OCI-LY3 (cell line): ENCODE measurements around the gene NODAL.

Experiments
- H2AFZ ChIP-seq: fragments of 200-600, 300-600 bp; shearing (Covaris generic); 2 replicates; pipeline ENCODE4 v1.6.0; 2014; ENCODE audit warnings: antibody characterized with exemption, low read depth, low read length
- H3K27ac ChIP-seq: fragments of 200-600, 300-600 bp; sonication (generic); 2 replicates; pipeline ENCODE4 v1.5.1; 2014; ENCODE audit warnings: mild to moderate bottlenecking, low read length, moderate library complexity, mixed read lengths
- H3K27me3 ChIP-seq: fragments of 200-600, 300-600 bp; sonication (generic); 2 replicates; pipeline ENCODE4 v1.6.1; 2014; ENCODE audit warnings: low read depth, low read length, mixed read lengths
- H3K36me3 ChIP-seq: fragments of 200-600, 300-600 bp; sonication (generic); replicated peaks from 2 replicates; pipeline ENCODE3; 2014; ENCODE audit warnings: low read depth, low read length, mixed read lengths
- H3K4me1 ChIP-seq: fragments of 300-600, 200-600 bp; sonication (generic); 2 replicates; pipeline ENCODE4 v1.6.1; 2014; ENCODE audit warnings: low read length, mixed read lengths
- H3K4me2 ChIP-seq: fragments of 200-600, 300-600 bp; sonication (generic); 2 replicates; pipeline ENCODE4 v1.6.1; 2014; ENCODE audit warnings: low read length, mixed read lengths
- H3K4me3 ChIP-seq: fragments of 300-600, 200-600 bp; sonication (generic); 2 replicates; pipeline ENCODE4 v1.5.1; 2014; ENCODE audit warnings: antibody characterized with exemption, mild to moderate bottlenecking, low read length, moderate library complexity
- H3K79me2 ChIP-seq: fragments of 300-600, 200-600 bp; shearing (Covaris generic); 2 replicates; pipeline ENCODE4 v1.6.1; 2014; ENCODE audit warnings: mild to moderate bottlenecking, low read length, mixed read lengths
- H3K9ac ChIP-seq: fragments of 300-600, 200-600 bp; shearing (Covaris generic); 2 replicates; pipeline ENCODE4 v1.6.0; 2014; ENCODE audit warnings: mild to moderate bottlenecking, low read length, moderate library complexity
- H3K9me3 ChIP-seq: fragments of 200-600, 300-600 bp; shearing (Covaris generic); 2 replicates; pipeline ENCODE4 v1.6.1; 2014; ENCODE audit warnings: low read length, mixed read lengths; ENCODE audit not compliant: insufficient read depth
- H4K20me1 ChIP-seq: fragments of 200-600, 300-600 bp; sonication (generic); 2 replicates; pipeline ENCODE4 v1.6.1; 2016; ENCODE audit warnings: low read length, mixed read lengths; ENCODE audit not compliant: insufficient read depth
- EZH2phosphoT487 ChIP-seq: fragments of 200-600 bp; shearing (Covaris generic); IDR thresholded peaks from 2 replicates; pipeline ENCODE4 v1.6.1; 2018; ENCODE audit warnings: antibody characterized with exemption, mixed run types, low read depth
- TF ChIP-seq, protein P1 (sequence below): fragments of 200-600, 300-600 bp; sonication (generic); IDR thresholded peaks from 2 replicates; pipeline ENCODE4 v1.5.1; 2014; ENCODE audit warnings: antibody characterized with exemption, low read length, low read depth

NODAL gene

GRCh38 chr10:70437721-70438120, 3.8 kb downstream of the NODAL start:
- Histone ChIP-seq H3K79me2 (no peaks in the 10 kb centered on the region), H4K20me1 (no peaks in the 10 kb centered on the region), H3K9me3 (no peaks in the 10 kb centered on the region), H3K27ac (no peak overlapping the region), H2AFZ (no peak overlapping the region), H3K9ac (no peak overlapping the region), H3K36me3 (no peaks in the 10 kb centered on the region), H3K4me3 (no peak overlapping the region), H3K4me2 (no peak overlapping the region), H3K27me3 (no peaks in the 10 kb centered on the region), H3K4me1 (no peaks in the 10 kb centered on the region)
- TF ChIP-seq, protein P1, sequence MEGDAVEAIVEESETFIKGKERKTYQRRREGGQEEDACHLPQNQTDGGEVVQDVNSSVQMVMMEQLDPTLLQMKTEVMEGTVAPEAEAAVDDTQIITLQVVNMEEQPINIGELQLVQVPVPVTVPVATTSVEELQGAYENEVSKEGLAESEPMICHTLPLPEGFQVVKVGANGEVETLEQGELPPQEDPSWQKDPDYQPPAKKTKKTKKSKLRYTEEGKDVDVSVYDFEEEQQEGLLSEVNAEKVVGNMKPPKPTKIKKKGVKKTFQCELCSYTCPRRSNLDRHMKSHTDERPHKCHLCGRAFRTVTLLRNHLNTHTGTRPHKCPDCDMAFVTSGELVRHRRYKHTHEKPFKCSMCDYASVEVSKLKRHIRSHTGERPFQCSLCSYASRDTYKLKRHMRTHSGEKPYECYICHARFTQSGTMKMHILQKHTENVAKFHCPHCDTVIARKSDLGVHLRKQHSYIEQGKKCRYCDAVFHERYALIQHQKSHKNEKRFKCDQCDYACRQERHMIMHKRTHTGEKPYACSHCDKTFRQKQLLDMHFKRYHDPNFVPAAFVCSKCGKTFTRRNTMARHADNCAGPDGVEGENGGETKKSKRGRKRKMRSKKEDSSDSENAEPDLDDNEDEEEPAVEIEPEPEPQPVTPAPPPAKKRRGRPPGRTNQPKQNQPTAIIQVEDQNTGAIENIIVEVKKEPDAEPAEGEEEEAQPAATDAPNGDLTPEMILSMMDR = no peak
- no peak for TF ChIP-seq EZH2phosphoT487

DNA sequence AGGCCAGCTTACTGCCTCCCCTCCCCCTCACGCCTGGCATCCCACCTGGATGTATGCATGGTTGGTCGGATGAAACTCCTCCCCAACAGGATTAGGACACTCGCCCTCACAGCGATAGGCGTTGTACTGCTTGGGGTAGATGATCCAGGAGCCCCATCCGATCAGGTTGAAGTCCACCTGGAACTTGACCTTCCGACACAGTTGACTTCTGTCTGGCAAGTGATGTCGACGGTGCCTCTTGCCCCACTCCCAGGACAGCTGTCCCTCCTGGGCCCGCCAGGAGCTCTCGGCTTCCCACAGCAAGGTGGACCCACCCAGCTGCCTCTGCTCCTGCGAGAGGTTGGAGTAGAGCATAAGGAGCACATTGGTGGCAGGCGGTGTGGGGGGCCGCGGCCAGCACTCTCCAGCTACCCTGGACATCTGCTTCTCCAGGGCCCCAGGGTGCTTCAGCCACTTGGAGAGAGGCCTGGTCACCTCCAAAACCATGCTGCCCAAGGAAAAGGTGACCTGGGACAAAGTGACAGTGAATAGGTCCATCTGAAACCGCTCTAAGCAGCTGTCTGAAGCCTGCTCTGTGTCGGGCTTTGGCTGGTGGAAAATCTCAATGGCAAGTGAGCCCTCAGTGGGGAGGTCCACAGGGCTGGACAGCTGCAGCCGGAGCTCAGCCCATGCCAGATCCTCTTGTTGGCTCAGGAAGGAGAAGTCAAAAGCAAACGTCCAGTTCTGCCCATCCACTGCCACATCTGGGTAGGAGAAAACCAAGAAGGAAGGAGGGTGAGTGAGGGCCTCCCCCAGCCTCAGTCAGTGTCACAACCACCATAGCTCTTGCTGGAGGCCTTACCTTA, 6.0 kb downstream of the NODAL start:
- TF ChIP-seq EZH2phosphoT487 = no peak
- TF ChIP-seq, protein P1 = no peak
- no peaks in the 10 kb centered on the region for H3K4me1 ChIP-seq
- H3K9me3 ChIP-seq = no peaks in the 10 kb centered on the region
- H3K9ac ChIP-seq = no peak overlapping the region
- no peaks in the 10 kb centered on the region for H4K20me1 ChIP-seq
- H3K27ac ChIP-seq = no peak overlapping the region
- H2AFZ ChIP-seq = no peak overlapping the region
- no peaks in the 10 kb centered on the region for H3K27me3 ChIP-seq
- H3K4me3 ChIP-seq = no peak overlapping the region
- no peaks in the 10 kb centered on the region for H3K79me2 ChIP-seq
- H3K4me2 ChIP-seq = no peak overlapping the region
- H3K36me3 ChIP-seq = no peaks in the 10 kb centered on the region

DNA sequence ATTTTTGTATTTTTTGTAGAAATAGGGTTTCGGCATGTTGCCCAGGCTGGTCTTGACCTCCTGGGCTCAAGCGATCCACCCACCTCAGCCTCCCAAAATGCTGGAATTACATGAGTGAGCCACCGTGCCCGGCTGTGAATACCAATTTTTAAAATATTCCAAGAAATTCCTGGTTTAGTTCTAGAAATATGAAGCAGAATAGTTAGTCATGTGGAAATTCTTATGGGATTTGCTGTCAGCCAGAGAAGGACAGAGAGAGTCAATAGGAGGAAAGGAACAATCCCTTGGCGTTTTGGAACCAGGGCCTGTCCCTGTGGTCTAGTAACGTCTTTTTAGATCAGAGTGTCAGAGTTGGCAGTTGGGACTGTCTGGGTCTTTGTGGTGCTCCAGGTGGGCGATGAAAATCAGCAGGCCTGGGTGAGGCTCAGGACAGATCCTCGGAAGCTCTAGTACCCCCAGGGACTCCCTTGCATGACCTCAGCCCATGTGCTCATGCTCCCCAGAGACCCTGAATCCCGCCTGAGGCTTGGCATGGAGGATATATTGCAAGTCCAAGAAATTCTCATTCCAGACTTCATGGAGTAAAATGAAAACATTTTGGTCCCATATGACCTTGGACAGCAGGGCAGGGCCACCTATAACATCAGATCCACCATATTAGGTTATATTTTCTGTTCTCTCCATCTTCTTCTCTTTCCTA, 7.8 kb downstream of the NODAL start:
- no peak overlapping the region for H3K4me2 ChIP-seq
- H3K36me3 ChIP-seq = peaks cover 5% of the 10 kb centered on the region

More for the DNA sequence above, 7.8 kb downstream of the NODAL start:
- TF ChIP-seq, protein P1 = no peak
- no peak for TF ChIP-seq EZH2phosphoT487
- H3K27ac ChIP-seq = no peak overlapping the region
- H2AFZ ChIP-seq = no peak overlapping the region
- no peaks in the 10 kb centered on the region for H3K79me2 ChIP-seq
- H3K9ac ChIP-seq = no peak overlapping the region
- H3K4me3 ChIP-seq = no peak overlapping the region
- no peaks in the 10 kb centered on the region for H3K4me1 ChIP-seq
- H3K9me3 ChIP-seq = no peaks in the 10 kb centered on the region
- no peaks in the 10 kb centered on the region for H3K27me3 ChIP-seq
- H4K20me1 ChIP-seq = no peaks in the 10 kb centered on the region
